NCI-H1092 (cell line): ENCODE measurements around the gene TRUB2.
"Not testable (repeated sequence)": the region's sequence is repeated elsewhere in the genome, so short reads cannot be mapped to it uniquely, and the experiment has no call there.

Experiments used
- DNase-seq: peaks from one replicate; lab custom pipeline; 2025; lab: John Stamatoyannopoulos, UW

Gene TRUB2

GRCh38 chr9:128298535-128299482, 23.4 kb downstream of the TRUB2 start:
- no peak for DNase-seq

DNA sequence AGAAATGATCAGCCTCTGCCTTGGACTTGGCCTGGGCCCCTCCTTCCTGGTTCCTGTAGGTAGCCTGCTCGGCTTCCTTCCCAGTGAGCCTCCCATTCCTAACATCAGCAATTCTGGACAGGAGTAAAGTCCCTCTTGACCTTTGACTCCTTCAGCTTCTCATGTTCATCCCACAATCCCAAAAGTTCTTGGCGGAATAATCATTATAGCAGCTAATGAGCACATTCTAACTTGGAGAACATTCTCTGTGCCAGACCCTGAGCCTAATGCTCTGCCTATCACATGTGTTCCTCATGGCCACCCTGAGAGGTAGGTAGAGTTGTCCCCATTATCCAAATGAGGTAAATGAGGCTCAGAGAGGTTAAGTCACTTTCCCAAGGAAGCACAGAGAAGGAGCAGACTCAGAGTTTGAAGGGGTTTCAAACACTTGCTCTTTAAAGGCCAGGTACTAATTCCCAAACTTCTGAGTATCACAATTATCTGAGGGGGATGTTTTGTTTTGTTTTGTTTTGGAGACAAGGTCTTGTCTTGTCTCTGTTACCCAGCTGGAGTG, 24.9 kb downstream of the TRUB2 start:
- DNase-seq: no peak

GRCh38 chr9:128296340-128297220, 25.7 kb downstream of the TRUB2 start:
- DNase-seq: no peak

DNA sequence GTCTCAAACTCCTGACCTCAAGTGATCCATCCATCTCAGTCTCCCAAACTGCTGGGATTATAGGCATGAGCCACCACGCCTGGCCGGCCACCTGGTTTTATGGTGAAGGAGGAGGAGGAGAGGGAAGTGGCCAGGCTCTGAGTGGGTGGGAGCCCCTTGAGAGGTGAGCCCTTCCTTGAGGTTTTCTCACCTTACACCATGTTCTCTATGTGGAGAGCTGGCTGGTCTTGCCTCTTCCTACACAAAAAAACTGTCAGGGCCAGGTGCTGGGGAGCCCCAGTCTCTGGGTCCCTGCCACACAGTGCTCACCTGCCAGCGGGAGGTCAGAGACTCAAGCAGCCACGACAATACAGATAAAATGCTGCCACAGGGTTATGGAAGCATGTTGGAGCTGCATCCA, 28.1 kb downstream of the TRUB2 start:
- DNase-seq: no peak

GRCh38 chr9:128293091-128293490, 29.2 kb downstream of the TRUB2 start:
- no peak for DNase-seq

- DNase-seq: no peak
These were observed 30.2 kb downstream of the TRUB2 start for GRCh38 chr9:128292009-128292408.

DNA sequence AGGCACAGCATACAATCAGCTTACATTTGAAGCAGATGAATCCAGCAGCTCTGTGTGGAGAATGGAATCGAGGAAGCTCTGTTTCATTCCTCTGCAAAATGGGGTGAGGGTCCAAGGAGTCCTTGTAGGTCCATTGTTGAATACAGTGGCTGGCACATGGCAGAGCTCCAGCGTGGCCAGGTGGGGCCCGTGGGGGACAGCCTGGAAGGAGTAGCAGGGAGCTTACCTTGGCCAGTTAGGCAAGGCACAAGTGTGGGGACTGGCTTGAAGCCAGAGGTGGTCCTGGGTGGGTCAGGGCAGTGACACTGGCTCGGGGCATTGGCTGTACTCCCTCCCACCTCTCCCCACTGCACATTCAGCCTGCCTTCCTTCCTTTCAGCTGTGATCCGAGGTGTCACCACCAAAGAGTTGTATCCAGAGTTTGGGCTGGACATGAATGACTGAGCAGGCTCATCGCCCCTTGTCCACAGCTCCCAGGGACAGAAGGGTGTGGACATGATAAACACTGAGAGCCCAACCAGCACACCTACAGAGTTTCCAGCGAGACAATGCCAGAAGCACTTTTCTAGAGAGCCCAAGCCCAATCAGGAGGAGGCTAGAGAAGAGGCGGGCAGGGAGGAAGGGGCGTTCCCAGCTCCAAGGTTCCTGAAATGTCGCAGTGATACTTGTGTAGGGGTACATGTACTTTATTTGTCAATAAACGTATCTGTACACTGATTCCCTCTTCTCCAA, 33.8 kb downstream of the TRUB2 start:
- no peak for DNase-seq

- DNase-seq: no peak
These were observed 35.8 kb downstream of the TRUB2 start for GRCh38 chr9:128286440-128286839.

- DNase-seq: no peak
These were observed 37.0 kb downstream of the TRUB2 start for GRCh38 chr9:128285033-128285784.

GRCh38 chr9:128282500-128282899, 39.7 kb downstream of the TRUB2 start:
- DNase-seq: no peak

DNA sequence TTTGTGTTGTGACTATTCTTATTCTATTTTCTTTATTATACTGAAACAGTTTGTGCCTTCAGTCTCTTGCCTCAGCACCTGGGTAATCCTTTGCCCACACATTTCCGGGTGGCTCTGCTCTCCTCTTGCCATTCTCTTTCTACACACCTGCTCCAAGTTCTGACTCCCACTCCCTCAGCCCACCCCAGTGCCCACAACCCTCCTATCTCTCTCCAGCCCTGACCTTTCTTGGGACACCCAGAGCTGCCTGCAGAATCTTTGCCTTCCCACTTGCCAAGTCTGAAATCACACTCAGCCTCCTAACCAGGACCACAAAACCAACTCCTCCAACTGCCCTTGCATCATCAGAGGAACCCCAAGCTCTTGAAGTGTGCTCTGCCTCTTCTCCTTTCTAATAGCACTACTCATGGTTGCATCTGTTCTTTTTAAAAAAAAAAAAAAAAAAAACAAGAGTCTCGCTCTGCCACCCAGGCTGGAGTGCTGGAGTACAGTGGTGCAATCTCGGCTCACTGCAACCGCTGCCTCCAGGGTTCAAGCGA, 42.1 kb downstream of the TRUB2 start:
- DNase-seq: no peak

- DNase-seq: not testable (repeated sequence)
These were observed 42.9 kb downstream of the TRUB2 start for GRCh38 chr9:128279088-128280073.

- peak; percentile 10 for DNase-seq
These were observed 45.5 kb downstream of the TRUB2 start for GRCh38 chr9:128276574-128277270.

DNA sequence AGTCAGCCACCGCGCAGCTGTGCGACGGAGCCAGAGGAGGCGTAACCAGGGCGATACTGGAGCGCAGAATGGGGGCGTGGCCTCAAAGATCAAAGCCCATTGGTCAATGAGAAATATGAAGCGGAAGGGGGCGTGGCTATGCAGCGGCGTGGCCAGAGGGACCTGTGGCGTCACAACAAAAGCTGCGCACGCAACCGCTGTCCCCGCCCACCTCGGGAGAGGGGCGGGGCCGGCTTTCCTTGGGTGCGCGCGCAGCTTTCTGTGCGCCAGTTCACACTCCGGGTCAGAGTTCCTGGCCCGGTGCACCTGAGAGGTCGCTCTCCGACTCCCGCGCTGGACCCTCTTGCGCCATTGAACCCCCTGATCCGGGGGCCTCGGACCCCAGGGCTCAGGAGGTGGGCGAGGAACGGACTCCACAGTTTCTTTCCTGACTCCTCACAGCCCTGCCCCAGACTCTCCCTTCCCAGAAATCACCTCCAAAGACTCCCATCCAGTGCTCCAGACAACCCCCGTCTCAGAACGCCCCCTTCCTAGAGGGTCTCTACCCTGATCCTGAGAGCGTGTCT, 46.2 kb downstream of the TRUB2 start, which contains the start of gene SWI5:
SWI5 (plus strand) TSS at position 269 of the 566 bp plus-strand sequence.
- peak; percentile 99 for DNase-seq

DNA sequence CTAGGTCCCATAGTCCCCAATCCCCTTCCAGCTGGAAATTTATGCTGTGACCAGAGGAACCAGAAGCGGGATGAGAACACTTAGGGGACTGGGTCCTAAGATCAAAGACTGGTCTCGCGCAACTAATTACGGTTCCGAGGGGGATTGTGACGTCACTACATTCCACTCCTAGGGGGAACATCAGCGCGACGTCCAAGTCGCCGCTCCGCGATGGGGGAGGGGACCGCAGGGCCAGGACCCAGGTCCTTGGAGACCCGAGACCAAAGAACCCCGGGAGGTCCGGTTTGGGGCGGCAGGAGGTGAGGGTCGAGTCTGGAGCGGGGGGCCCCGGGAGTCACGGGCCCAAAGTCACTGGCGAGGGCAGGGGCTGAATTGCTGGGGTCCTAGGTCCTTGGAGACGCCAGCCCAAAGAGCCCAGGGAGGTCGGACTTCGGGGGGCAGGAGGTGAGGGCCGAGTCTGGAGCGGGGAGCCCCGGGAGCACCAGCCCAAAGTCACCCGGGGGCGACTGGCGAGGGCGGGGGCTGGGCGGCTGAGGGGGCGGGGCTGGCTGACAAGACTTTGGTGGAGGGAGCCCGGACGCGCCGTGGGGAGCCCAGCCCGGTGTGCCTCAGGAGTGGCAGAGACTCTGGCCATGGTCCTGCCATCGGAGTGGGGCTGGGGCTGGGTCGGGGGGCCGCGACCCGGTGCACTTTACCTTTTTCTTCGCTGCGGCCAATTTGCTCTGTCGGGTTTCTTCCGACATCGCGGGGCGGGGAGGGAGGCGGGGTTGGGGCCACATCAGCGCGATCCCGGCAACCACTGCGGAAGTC, 46.8 kb downstream of the TRUB2 start, which contains the start of gene GOLGA2:
GOLGA2 (minus strand) TSS at position 810 of the 810 bp plus-strand sequence; CDS start at position 779, 31 bp downstream.
- no peak for DNase-seq

DNA sequence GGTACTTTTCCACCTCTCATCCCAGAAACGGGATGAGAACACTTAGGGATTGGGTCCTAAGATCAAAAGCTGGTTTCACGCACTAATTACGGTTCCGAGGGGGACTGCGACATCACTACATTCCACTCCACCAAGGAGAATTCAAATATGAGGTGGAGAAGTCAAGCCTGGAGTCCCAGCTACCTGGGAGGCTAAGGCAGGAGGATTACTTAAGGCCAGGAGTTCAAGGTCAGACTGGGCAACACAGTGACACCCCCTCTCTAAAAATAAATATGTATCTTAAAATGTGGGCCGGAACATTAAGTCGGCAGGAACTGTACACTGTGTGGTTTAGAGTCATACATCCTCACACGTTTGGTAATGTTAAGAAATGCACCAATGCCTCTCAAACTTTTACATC, 48.0 kb downstream of the TRUB2 start:
- no peak for DNase-seq

GRCh38 chr9:128271512-128271911, 50.7 kb downstream of the TRUB2 start:
- no peak for DNase-seq
